ENCODE measurements around the gene CDKN2B-AS1. TPM values are rescaled to one million over a fixed set of nuclear protein-coding genes. Genes with fewer than 3 reads are reported as not detected.

CDKN2B-AS1 gene
- total and polyA plus RNA-seq, 2 of the 13 experiments (the other 11 are each of a cell fraction or from before 2014, with no cell fraction given): 0.64 to 2.3 TPM

GRCh38 chr9:22105005-22105722 is 110.6 kb downstream of the CDKN2B-AS1 start:
- no peak overlapping the region for H3K4me2 ChIP-seq (ENCODE audit: low read depth, low read length)
- no peak overlapping the region for H3K4me3 ChIP-seq (replicated peaks in 1 of 3; ENCODE audit: insufficient read depth in 1 of 3, low read depth in 2 of 3, low read length in 3 of 3)
- in situ Hi-C loops (cut with HindIII; ENCODE audit: extremely low pct_ligation_motif_present, low pct_unique_long_range_greater_than_20kb): no loop called here
- no peak overlapping the region for H2AFZ ChIP-seq (ENCODE audit: low read length)
- H3K4me1 ChIP-seq (ENCODE audit: insufficient read depth, low read length): no peaks in the 10 kb centered on the region
- H3K9me3 ChIP-seq (ENCODE audit: low read length): no peaks in the 10 kb centered on the region
- WGBS (ENCODE audit: low lambda C conversion rate): 44% methylated on average over 4 of the region's 4 CpGs
- CTCF ChIA-PET (ENCODE audit: low intra/inter-chr PET ratio, low total read pairs): no interaction called here
- ATAC-seq: no peak
- BruUV-seq (replicated peaks): no TSS peak
- no peak overlapping the region for H3K9ac ChIP-seq (ENCODE audit: insufficient read depth, low read depth, low read length)
- H4K20me1 ChIP-seq (ENCODE audit: insufficient read depth, low read length): no peaks in the 10 kb centered on the region; the same call in 1 of the 2 replicates
- POLR2A ChIA-PET: no interaction called here
- FAIRE-seq: no peak
- no peaks in the 10 kb centered on the region for H3K36me3 ChIP-seq (replicated peaks in 1 of 2; ENCODE audit: control insufficient read depth in 1 of 2, insufficient read depth in 2 of 2, low read length in 2 of 2)
- H3K27me3 ChIP-seq (ENCODE audit: control insufficient read depth in 1 of 2, insufficient read depth in 2 of 2, low read length in 2 of 2): no peaks in the 10 kb centered on the region
- intact Hi-C loops (cut with micrococcal nuclease; ENCODE audit: unreplicated experiment): no loop called here
- H3K27ac ChIP-seq (ENCODE audit: extremely low read length, insufficient read depth, low read length): no peak overlapping the region
- no peak for DNase-seq (ENCODE audit: low spot score)
- TF ChIP-seq TOE1 (CRISPR knock-in tag; IDR thresholded peaks at IDR 0.05) (no peak), ISX (CRISPR knock-in tag; conservative IDR thresholded peaks at IDR 0.05) (no peak), SRSF1 (optimal IDR thresholded peaks at IDR 0.05; ENCODE audit: low read depth, low read length) (no peak), KMT2A (CRISPR knock-in tag; IDR thresholded peaks at IDR 0.05) (no peak), ETV6 (CRISPR knock-in tag; conservative IDR thresholded peaks at IDR 0.05) (no peak), ZKSCAN1 (IDR thresholded peaks at IDR 0.05; ENCODE audit: low read length) (no peak), THAP7 (CRISPR knock-in tag; IDR thresholded peaks at IDR 0.05) (no peak), IRF1 (CRISPR knock-in tag; IDR thresholded peaks at IDR 0.05; ENCODE audit: low read depth) (no peak), SP5 (CRISPR knock-in tag; IDR thresholded peaks at IDR 0.05; ENCODE audit: borderline replicate concordance, low read depth) (no peak), MTF1 (CRISPR knock-in tag; IDR thresholded peaks at IDR 0.05) (no peak), GTF2F1 (IDR thresholded peaks at IDR 0.05; ENCODE audit: low read length) (no peak), ATAD3A (CRISPR knock-in tag; IDR thresholded peaks at IDR 0.05) (no peak), TFDP2 (CRISPR knock-in tag; IDR thresholded peaks at IDR 0.05) (no peak), SAP130 (CRISPR knock-in tag; IDR thresholded peaks at IDR 0.05; ENCODE audit: low read depth) (no peak), PBX2 (CRISPR knock-in tag; IDR thresholded peaks at IDR 0.05) (no peak), SMARCE1 (IDR thresholded peaks at IDR 0.05; ENCODE audit: borderline replicate concordance) (no peak), ZNF468 (CRISPR knock-in tag; IDR thresholded peaks at IDR 0.05) (no peak), EED (CRISPR knock-in tag; IDR thresholded peaks at IDR 0.05) (no peak)
- TF ChIP-seq, protein P1, sequence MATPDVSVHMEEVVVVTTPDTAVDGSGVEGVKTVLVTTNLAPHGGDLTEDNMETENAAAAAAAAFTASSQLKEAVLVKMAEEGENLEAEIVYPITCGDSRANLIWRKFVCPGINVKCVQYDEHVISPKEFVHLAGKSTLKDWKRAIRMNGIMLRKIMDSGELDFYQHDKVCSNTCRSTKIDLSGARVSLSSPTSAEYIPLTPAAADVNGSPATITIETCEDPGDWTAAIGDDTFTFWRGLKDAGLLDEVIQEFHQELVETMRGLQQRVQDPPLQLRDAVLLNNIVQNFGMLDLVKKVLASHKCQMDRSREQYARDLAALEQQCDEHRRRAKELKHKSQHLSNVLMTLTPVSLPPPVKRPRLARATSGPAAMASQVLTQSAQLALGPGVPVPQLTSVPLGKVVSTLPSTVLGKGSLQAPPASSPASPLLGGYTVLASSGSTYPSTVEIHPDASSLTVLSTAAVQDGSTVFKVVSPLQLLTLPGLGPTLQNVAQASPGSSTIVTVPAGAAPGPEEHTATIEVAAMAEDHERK (CRISPR knock-in tag; IDR thresholded peaks at IDR 0.05; ENCODE audit: low read depth): no peak
- no peaks in the 10 kb centered on the region for H3K79me2 ChIP-seq (ENCODE audit: insufficient read depth, low read length)

All from HepG2 (cell line).